HPDE6-E6E7 (cell line): ENCODE measurements around the gene IFT81.
"Not testable (repeated sequence)": the region's sequence is repeated elsewhere in the genome, so short reads cannot be mapped to it uniquely, and the experiment has no call there.

Source experiments
- DNase-seq: peaks from one replicate; pipeline ENCODE4 v3.0.0; 2011; ENCODE audit warnings: missing footprints; ENCODE audit errors: extremely low spot score

The IFT81 gene

GRCh38 chr12:110107369-110108281, 16.5 kb upstream of the IFT81 start:
- DNase-seq, result peak; percentile 28

DNA sequence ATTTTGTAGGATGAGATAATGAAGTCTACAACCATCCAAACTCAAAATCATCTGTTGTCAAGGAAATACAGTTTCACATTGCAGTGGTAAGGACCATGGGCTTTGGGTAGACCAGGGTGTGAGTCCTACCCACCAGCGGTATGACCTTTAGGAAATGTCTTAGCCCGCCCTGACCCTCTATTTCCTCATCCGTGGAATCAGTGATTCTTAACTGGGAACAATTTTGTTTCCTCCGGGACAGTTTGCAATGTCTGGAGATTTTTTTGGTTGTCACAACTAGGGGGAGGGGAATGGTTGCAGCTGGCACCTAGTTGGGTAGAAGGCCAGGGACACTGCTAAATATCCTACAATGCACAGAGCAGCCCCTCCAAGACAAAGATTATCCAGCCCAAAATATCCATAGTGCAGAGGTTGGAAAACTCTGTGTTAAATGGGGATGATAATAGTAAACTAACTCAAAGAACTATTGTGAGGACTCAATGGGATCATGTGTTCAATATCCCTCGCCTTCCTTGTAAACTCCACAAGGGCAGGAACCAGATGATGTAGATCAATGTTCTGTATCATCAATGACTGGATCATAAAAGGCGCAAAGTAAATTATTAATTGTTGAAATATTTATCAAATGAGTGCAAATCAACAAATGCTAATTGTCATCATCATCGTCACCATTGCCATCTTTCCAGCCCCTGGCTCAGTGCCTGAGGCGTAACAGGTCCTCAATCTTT, 15.7 kb upstream of the IFT81 start:
- DNase-seq, result no peak

DNA sequence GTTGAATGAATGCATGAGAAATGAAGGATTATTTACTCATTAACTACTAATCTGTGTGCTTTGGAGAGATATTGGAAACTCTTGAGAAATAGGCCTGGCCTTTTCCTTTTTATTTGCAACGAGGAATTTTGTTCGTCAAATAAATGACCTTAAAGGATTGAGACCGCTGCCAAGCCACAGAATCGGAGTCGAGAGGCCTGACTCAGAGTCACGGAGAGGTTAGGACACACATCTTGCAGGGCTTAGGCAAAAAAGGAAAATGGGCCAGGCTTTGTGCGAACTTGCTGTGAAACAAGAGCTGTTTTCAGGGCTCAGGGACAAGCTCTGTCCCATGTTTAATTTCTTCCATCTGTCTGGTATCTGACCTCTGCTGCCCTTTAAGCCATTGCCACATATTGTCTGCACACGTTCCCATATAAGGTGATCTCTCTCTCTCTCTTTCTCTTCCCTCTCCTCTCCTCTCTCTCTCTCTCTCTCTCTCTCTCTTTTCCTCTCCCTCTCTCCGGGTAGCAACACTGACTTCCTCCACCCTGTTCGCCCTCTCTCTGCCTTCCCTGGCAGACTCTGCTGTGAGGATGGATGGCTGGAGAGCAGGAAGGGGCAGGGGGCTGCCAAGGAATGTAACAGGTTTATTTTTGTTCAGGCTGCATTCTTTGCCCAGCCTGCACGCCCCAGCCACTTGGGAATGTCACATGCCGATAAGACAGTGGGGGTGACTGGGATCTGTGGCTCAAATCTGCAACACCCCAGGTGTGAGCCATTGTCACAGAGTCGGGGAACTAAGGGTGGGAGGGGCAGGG, 14.9 kb upstream of the IFT81 start:
- DNase-seq, result peak; percentile 74

GRCh38 chr12:110109837-110110535, 14.2 kb upstream of the IFT81 start:
- DNase-seq, result no peak

DNA sequence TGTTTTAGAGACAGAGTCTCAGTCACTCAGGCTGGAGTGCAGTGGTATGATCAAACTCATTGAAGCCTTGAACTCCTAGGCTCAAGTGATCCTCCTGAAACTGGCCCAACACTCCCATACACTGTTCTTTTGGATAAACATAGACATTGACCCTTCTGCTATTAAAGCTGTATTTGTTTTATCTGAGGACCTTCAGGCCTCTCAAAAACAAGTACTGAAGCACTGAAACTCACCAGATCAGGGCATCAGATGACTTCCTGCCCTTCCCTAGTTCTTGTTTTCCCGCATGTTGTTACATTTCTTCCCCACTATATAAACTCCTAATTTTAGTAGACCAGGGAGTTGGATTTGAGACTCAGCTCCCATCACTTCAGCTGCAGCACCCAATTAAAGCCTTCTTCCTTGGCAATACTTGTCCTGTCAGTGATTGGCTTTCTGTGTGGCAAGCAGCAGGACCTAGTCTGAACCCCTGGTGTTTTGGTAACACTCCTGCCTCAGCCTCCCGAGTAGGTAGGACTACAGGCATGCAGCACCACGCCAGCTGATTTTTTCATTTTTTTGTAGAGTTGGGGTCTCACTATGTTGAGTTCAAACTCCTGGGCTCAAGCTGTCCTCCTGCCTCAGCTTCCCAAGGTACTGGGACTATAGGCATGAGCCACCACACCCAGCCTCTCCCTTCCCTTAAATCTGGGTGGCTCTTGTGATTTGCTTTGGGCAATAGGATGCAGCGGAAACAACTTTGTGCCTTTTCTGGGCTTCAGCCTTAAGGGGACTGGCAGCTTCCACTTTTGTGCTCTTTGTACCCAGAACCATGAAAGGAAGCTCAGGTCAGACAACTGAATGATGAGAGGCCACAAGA, 12.5 kb upstream of the IFT81 start:
- no peak for DNase-seq

GRCh38 chr12:110112335-110112660, 11.9 kb upstream of the IFT81 start:
- no peak for DNase-seq

DNA sequence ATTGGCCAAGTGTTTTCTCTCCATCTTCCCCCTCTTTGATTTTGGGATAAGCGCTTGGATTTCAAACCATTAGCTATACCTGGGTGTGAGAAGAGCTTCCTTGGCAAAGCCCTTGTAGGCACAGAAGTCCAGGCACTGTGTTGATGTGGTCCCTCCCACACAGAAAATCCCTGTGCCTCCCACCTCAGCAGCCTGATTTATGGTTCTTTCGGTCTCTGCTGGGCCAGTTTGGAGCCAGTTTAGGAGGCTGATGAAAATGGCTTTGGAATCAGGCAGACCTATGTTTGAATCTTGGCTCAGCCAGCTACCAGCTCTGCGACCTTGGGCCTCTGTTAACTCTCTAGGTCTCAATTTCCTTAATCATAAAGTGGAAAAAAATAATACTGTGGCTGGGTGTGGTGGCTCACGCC, 9.6 kb upstream of the IFT81 start:
- no peak for DNase-seq

GRCh38 chr12:110115675-110116074, 8.5 kb upstream of the IFT81 start:
- no peak for DNase-seq

DNA sequence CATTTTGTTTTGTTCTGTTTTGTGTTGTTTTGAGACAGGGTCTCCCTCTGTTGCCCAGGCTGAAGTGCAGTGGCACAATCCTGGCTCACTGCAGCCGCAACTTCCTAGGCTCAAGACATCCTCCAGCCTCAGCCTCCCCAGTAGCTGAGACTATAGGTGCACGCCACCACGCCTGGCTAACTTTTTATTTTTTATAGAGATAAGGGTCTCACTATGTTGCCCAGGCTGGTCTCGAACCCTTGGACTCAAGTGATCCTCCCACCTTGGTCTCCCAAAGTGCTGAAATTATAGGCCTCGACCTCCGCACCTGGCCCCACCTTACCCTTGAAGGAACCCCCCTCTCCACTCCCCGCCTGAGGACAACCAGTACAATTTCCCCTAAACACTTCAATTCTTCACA, 7.5 kb upstream of the IFT81 start:
- no peak for DNase-seq

DNA sequence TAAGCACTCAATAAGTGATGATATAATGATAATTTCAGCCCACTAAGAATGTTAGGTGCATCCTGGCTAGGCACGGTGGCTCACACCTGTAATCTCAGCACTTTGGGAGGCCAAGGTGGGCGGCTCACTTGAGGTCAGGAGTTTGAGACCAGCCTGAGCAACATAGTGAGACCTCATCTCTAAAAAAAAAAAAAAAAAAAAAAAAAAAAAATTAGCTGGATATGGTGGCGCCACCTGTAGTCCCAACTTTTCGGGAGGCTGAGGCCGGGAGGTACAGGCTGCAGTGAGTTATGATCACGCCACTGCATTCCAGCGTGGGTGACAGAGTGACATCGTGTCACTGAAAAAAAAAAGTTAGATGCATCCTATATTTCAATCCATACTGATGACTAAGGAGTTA, 6.9 kb upstream of the IFT81 start:
- DNase-seq, result not testable (repeated sequence)

DNA sequence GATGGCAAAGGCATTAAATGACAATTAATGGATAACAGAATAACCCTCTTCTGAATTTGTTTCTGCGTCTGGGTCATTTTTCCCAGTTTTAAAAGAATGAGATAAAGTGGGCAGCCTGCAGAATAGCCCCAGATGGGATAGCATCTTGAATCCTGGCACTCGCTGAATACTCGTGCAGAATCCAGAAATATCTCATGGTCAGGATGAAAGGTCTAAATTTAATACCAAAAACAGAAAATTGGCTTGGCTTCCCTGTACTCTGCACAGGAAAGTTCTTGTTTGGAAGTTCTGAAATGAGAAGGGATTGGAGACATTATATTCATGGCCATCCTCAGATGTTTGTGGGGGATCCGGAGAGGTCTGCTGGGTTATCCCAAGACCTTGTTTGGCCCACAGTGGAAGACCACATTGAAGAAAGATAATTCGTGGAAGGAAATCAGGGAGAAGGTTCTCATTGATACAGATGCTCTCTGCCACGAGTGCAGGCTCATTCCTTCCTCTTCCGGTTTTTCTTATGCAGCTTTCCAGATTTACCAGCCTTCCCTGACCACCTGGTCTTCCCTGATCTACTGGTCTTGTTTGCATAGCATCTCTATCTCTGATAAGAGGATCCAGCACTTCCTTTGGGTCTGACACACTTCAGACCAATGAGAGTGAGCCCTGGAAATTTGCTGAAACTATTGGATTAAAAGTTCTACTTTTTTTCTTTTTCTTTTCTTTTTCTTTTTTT, 6.0 kb upstream of the IFT81 start:
- no peak for DNase-seq

- DNase-seq, result no peak
Measured at GRCh38 chr12:110122929-110123328, 1.2 kb upstream of the IFT81 start.

- DNase-seq, result no peak
Measured at GRCh38 chr12:110123919-110124268, 263 bp upstream of the IFT81 start.

DNA sequence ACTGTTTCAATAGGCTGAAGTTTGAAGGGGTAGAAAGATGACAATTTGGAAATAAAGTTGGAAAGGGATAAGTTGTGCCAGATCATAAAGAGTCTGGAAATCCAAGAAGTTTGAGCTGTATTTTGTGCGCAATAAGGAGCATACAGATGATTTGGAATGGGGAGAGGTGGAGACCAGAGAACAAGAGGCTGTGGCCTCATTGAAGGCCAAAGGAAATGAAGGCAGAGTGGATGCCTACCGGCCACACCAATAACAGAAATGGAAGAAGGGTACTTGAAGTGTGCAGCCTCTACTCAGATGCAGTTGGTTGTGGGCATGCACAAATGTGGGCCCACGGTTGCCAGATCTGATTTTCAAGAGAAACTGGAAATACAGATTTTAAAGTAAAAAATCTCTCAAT, 2.4 kb downstream of the IFT81 start:
- no peak for DNase-seq

DNA sequence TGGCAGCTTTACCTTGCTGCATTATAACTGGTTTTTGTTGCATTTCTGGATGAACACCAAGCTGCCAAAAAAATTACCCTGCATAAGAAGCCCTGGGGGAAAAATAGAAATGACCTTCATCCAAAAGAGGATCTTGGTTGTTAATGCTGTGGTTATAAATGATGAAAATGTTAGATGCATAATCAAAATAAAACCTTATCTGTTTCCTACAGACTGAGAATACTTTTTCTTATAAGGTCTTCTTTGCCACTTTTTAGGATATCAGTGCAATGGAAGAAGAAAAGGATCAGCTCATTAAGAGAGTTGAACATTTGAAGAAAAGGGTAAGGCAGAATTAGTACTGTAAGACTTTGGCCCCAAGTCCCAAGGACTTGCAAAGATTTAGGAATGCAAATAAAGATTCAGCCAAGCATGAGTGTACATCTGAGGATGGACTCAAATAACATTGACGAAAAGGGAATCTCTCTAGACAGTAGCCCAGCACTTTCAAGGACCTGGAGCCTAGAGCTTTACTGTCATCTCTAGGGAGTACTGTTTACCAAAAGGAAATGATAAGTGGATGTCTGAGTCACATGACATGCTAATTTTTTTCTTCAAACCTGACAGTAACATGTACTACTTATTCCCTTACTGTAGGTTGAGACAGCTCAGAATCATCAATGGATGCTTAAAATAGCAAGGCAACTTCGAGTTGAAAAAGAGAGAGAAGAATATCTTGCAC, 10.7 kb downstream of the IFT81 start:
- no peak for DNase-seq

GRCh38 chr12:110135806-110136205, 11.6 kb downstream of the IFT81 start:
- DNase-seq, result no peak

DNA sequence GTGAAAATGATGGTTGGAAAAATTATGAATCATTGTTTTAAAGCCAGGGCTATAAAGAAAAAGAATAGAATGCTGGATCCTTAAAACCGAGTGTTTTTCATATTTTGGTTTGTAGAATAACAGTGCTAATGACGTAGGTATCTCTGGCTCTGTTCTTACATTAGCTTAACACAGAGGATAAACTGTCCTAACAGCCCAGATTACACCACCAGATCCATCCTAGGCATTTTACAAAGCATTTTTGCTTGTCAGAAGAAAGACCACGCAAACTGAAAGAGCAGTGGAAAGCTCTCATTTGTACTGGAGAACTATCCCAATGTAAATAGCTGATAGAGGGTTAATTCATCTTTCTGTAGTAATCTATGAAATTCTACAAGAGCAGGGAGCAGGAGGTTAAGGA, 13.6 kb downstream of the IFT81 start:
- DNase-seq, result no peak

DNA sequence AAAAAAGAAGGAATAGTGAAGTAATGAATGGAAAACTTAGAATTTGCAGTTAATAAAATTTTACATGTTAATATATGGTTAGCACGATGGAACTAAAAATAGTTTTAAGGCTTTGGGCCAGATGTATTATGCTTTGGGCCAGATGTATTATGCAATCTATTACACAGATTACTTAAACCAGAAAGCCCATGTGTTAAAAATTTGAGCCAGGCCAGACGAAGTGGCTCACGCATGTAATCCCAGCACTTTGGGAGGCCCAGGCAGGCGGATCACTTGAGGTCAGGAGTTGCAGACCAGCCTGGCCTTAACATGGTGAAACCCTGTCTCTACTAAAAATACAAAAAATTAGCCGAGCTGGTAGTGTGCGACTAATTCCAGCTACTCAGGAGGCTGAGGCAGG, 17.2 kb downstream of the IFT81 start:
- no peak for DNase-seq

DNA sequence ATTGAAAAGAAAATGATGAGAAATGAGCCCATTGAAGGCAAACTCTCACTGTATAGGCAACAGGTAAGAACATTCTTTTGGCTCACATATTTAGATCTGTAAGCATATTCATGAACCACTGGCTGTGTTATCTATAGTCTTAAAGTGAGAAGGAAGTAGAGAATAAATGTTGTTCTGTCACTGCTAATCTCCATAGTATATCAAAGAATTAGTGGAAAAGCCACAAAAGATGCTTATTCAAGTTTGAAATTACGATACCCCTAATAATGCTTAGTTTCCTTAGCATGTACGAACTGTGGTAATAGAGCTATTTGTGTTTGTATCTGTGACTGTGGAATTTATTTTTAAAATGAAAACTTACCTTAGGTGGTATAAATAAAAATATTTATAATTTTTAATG, 22.8 kb downstream of the IFT81 start:
- DNase-seq, result no peak
